Cerebellar cortex (tissue), 1 donor: Measurements from ENCODE around the gene PQBP1.
"Not testable (repeated sequence)": the region's sequence is repeated elsewhere in the genome, so short reads cannot be mapped to it uniquely, and the experiment has no call there.

ENCODE experiments used
- DNase-seq: peaks from one replicate; pipeline ENCODE4 v3.0.0-alpha.2; 2015; ENCODE audit warnings: low spot score

PQBP1 gene, protein sequence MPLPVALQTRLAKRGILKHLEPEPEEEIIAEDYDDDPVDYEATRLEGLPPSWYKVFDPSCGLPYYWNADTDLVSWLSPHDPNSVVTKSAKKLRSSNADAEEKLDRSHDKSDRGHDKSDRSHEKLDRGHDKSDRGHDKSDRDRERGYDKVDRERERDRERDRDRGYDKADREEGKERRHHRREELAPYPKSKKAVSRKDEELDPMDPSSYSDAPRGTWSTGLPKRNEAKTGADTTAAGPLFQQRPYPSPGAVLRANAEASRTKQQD

DNA sequence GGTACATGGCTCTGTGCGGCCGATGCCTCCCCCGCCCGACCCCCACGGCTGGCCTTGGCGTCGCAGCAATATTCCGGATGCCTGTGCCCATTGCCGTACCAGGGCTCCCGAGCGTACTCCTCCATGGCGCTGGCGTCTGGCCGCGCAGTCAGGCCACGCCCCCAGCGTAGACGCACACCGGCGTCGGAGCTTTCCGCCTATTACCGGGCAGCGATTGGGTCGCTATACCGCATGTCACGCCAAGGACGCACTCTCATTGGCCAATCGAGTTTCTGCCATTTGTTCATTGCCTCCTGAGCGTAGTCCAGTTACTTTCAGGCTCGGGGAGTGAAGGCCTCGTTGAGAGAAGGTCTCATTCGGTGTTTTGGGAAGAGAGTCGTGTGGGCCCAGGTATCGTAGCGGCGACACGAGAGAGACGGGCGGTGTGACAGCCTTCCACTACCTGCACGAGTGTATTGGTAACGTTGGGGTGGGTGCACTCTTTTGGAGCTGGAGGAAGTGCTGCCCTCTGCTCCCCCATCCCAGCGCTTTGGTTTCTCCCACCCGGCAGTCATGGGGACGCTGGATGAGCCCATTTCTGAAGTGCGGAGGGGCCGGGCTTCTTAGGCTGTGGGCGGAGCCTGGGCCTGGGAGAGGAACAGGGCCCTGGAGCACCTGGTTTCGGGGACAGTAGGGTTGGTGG, at the start of gene PQBP1, which contains the start of gene TIMM17B:
TSS of gene PQBP1 (plus strand) at position 306 of the 682 bp plus-strand sequence. CDS start 580 bp downstream, outside the sequence.
TSS of gene TIMM17B (minus strand) at position 144 of the 682 bp plus-strand sequence. CDS start at position 125, 19 bp downstream.
- peak; percentile 96 for DNase-seq

DNA sequence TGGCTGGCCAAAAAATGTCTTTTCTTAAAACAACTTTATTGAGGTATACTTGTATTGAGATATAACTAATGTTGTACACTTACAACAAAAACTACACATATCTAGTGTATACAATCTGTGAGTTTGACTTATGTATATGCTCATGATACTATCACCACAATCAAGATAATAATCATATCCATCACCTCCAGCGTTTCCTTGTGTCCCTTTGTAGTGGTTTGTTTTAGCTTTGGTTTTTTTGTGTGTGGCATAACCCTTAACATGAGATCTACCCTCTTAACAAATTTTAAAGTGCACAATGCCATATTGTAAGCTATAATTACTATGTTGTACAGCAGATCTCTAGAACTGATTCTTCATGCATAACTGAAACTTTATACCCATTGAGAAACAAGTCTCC, 48.9 kb upstream of the PQBP1 start:
- no peak for DNase-seq

DNA sequence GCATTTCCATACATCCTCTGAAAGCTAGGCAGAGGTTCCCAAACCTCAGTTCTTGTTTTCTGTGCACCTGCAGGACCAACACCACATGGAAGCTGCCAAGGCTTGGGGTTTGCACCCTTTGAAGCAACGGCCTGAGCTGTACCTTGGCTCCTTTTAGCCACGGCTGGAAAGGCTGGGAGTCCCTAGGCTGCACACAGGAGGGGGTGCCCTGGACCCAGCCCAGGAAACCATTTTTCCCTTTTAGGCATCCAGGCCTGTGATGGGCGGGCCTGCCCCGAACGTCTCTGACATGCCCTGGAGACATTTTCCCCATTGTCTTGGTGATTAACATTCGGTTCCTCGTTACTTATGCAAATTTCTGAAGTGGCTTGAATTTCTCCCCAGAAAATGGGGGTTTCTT, 44.9 kb upstream of the PQBP1 start:
- no peak for DNase-seq

DNA sequence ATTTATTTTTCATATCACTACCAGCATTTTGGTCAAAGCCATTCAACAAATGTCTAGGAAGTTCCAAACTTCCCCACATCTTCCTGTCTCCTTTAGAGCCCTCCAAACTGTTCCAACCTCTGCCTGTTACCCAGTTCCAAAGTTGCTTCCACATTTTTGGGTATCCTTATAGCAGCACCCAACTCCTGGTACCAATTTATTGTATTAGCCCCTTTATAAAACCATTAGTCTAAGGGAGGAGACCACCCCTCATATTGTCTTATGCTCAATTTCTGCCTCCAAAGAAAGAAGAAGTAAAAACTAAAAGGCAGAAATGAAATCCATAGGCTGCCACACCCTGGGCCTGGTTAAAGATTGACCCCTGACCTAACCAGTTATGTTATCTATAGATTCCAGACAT, 44.2 kb upstream of the PQBP1 start:
- not testable (repeated sequence) for DNase-seq

DNA sequence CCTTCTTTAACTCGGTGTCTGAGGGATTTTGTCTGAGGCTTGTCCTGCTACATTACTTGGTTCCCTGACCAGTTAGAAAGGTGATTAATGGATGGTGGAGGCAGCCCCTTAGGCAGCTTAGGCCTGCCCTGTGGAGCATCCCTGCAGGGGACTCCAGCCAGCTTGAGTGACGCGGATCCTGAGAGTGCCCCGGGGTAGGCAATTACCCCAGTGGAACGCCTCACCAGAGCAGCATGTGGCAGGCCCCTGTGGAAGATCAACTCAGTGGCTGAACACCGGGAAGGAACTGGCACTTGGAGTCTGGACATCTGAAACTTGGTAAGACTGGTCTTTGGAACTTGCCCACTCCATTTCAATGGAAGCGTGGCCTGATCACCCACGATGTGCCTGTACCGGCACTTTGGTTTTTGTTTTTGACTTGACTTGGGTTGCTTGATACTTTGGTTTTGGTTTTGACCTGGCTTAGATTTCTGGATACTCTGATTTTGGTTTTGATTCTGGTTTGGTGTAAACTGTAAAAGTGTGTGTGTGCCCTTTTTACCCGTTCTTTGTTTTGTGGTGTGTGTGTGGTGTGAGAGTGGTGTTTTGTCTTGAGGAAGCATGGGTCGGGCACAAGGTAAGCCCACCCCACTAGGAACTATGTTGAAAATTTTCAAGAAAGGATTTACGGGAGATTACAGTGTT, 43.5 kb upstream of the PQBP1 start:
- DNase-seq: not testable (repeated sequence)

DNA sequence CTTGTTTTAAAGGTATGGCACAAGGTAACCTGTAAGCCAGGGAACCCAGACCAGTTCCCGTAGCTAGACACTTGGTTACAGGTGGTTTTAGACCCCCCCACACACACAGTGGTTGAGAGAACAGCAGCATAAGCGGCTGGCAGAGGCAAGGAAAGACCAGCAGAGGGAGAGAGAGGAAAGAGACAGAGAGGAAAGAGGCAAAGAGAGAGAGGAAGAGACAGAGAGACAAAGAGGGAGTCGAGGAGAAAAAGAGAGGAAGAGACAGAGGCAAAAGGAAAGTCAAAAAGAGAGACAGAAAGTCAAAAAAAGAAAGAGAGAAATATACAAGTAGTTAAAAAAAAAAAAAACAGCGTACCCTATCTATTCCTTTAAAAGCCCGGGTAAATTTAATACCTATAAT, 42.8 kb upstream of the PQBP1 start:
- no peak for DNase-seq

DNA sequence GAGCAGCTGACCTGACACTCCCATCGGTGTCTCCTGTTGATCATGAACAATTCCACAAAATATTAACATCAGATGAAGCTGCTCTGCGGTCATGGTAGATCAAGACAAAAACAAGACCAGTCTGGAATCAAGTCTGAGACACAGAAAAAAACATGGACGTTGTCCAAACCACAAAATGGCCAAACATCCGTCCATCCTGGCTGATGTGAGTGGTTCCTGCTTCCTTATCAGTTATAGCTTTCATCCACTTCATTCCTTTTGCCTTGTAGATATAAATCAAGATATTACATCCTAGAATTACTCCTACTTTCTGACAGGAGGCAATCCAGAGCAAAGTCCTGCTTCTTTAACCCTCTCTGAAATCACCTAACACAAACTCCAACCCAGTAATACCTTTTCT, 33.5 kb upstream of the PQBP1 start:
- no peak for DNase-seq

DNA sequence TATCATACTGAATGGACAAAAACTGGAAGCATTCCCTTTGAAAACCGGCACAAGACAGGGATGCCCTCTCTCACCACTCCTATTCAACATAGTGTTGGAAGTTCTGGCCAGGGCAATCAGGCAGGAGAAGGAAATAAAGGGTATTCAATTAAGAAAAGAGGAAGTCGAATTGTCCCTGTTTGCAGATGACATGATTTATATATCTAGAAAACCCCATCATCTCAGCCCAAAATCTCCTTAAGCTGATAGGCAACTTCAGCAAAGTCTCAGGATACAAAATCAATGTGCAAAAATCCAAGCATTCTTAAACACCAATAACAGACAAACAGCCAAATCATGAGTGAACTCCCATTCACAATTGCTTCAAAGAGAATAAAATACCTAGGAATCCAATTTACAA, 25.7 kb upstream of the PQBP1 start:
- DNase-seq: not testable (repeated sequence)

DNA sequence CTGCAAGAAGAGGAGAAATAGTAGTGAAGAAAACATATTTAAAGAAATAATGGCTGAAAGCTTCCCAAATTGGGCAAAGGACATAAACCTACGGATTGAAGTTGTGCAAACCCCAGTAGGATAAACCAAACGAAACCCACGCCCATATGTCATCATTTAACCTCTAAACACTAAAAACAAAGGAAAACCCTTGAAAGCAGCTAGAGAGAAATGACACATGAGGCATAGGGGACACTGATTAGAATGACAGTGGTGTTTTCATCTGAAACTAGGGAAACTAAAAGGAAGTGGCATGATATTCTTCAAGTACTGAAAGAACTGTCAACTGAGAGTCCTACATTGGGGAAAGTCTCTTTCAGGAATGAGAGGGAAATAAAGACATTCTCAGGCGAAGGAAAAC, 20.8 kb upstream of the PQBP1 start:
- not testable (repeated sequence) for DNase-seq

DNA sequence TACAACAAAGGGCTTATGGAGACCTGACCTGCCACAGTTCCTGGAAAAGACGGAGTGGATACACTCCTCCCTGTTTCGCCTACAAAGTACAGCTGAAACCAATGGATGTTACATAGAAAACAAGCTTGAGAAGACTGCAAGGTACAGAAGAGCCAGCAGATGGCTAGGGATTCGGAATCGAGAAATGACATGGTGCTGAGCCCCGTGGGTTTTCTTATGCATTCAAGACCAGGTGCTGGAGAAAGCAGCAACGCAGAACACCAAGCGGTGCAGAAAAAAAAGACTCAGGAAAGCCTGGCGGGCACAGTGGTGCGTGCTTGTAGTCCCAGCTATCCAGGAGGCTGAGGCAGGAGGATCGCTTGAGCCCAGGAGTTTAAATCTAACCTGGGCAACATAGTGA, 14.0 kb upstream of the PQBP1 start:
- DNase-seq: peak; percentile 6

DNA sequence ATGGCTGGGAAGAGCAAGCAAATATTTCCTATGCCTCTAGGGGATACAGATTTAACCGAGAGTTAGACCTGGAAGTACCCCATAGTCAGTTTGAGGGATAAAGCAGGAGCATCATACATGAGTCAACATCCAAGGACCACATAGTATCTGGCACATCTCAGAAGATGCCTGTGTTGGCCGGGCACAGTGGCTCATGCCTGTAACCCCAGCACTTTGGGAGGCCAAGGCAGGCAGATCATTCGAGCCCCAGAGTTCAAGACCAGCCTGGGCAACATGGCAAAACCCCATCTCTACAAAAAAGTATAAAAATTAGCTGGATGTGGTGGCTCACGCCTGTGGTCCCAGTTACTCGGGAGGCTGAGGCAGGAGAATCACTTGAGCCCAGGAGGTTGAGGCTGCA, 11.1 kb upstream of the PQBP1 start:
- DNase-seq: not testable (repeated sequence)

DNA sequence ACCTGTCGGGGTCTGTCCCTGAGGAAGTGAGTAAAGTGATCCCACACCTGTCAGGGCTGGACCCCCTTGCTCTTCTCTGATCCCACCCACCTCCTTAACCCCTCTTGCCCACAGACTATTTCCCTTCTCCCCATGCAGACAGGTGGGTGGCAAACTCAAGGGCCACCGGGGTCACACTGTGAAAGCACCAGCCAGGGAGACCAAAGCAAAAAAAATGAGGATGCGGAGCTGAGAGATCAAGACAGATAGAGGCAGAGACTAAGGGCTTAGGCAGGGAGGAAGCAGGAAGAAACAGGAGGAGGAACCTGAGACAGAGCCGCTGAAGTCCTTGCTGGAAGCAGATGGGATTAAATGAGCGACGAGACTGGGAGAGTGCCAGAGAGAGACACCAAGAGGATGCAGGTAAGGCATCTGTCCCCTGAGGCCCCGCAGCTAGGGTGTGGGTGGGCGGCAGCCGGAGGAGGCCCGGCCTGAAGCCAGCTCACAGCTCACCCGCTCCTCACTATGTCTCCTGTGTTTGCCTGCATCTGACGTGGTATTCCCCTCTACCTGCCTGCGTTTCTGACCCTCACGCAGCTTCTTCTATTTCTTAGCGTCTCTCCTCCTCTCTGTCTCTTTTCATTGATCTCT, 7.3 kb upstream of the PQBP1 start:
- DNase-seq: peak; percentile 31

DNA sequence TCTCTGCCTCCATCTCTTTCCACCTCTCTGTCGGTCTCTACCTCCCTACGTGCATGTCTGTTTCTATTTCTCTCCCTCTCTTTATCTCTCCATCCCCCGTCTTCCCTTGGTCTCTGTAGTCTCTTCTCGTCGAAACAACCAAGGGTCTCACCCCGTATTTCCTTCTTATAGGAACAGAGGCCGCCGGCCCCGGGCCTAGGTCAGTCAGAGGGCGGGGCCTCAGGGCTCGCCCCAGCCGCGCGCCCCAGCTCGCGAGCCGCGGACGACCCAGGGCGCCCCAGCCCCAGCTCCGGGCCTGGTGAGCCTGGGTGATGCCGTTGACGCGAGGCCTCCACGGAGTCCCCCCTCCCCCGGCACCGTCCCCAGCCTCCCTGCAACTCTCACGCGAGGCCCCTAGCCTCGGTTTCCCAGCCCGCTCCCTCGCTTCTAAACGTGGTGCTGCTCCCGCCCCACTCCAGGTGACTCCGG, 6.8 kb upstream of the PQBP1 start:
- peak; percentile 27 for DNase-seq

DNA sequence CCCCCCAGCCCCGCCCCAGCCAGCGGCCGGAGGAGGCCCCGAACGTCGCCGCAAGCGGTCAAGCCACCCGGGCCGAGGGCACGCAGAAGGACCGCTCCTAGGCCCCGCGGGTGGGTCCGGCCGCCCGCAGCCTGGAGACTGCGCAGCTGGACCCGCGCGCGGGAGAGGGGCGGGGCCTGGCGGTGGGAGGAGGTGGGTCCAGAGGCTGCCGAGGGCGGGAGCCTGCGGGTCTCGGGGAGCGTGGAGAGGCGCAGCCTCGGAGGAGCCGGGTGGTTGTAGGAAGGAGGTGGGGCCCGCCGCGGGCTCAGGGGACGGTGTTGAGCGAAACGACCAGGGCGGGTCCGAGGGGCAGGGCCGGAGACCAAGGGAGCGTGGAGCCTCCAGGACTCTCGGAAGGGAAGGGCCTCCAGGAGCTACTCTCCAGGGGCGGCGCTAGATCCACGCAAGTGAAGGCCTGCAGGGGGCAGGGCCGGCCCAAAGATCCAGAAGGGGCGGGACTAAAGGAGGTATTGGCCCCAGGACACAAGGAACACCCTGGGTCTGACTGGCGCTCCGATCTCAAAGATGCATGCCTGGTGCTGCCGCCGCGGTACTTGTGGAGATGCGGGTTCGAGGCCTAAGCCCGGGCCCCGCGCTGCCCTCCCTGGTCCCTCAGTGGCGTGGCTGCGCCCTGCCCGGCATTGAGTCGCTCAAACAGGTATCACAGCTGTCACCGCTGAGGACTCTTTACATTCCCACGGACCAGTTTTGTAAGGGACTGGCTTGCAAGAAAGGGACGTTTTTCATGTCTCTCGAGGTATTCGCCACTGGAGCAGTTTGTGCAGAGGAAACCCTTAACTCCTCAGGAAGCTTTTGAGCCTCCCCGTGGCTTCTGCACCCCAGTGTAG, 6.1 kb upstream of the PQBP1 start:
- DNase-seq: peak; percentile 88

DNA sequence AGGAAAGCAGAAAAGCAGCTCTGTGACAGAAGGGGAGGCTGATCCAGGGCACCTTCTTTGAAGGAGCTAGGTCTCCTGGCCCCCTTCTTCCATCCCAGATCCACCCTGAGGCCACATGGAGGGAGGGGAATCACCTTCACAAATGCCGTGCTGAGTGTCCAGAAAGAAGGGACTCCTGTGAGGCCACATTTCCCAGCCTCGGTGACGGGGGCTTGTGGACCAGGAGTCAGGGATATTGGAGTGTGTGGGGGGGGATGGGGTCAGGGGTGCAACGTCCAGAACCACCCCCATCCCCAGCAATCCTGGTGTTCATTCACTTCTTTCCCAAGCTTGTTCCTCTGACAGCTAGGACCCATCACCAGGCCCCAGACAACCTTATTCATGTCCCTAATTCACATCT, 4.8 kb upstream of the PQBP1 start:
- DNase-seq: no peak

DNA sequence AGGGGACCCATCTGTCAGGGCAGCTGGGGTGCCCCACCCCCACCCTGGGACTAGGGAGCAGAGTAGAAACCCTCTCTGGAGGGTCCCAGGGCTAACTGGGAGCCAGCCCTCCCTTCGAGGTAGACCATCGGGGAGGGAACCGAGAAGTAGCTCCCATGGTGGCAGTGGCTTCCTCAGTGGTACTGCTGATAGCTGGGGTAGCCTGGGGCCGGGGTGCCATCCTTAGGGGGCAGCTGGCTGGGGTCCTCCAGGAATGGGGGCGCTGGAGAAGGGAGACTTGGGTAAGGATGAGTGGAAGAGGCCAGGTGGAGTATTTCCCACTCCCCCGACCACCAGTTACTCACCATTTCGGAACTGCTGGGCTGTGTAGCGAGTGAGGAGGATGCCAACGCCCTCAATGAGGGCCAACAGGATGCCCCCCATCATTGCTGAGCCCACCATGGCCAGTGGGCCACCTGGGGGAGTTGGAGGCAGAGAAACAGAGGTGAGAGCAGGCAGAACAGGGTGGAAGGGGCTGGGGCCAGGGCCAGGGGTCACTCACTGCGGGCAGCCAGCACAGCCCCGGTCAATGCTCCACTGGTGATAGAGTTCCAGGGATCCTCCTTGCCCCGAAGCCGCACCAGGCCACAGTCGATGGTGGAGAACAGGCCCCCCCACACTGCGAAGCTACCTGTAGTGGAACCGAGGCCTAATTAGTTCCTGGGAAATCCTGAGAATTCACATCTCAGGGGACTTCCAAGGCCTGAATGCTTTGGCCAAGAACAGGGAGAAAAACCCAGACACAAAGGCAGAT, 4.0 kb upstream of the PQBP1 start:
- no peak for DNase-seq

DNA sequence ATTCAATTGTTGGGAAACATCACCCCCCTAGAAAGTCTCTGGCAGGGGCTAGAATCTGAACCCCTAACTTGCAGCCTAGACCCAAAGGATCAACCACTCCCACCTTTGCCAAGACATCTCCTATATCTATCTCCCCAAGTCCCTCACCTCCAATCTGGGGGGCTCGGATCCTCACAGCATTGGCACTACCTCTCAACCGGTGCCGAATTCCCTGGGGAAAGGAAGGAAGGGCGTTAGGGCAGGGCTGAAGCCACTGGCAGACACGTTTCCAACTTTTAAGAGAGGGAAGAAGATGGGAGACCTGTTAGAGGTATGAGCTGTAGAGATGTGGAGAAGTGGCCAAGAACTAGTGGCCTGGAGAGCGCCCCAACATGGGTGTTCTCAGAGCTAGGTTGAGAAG, 2.8 kb upstream of the PQBP1 start:
- no peak for DNase-seq

DNA sequence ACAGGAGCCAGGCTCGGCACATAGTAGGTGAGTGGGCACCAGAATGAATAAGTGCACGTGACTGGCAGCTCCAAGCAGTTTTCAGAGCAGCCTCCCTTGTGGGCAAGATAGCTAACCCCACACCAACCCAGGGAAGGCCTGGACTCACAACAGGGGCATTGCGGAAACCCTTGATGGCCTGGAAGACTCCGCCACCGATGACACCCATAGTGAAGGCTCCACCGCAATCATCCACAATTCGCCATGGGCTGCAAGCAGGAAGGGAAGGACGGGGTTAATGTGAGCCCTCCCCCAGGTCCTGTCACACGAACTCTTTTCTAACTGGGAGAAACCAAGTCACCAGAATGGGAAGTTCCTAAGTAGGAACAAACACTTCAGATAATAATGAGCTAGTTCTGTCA, 1.1 kb upstream of the PQBP1 start:
- peak; percentile 47 for DNase-seq

DNA sequence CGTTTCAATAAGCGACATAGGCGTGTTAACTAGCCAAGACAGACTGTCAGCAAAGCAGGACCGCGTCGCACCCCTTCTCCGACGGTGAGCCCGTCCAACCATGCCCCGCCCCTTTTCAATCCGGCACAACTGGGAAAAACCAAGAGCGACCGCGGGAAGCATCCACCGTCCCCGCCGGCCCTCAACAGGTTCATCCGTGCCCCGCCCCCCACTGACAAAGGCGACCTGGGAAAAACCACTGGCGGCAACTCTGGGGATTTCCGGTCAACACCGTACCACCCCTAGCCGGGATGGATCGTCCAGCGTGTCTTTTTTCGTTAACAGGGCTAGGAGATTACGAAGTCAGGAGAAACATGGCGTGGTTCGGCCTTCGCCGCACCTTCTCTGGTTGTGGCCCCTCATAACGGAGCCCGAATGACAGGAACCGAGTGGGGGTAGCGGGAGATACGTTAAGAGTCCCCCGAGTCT, 539 bp upstream of the PQBP1 start:
- DNase-seq: peak; percentile 72

DNA sequence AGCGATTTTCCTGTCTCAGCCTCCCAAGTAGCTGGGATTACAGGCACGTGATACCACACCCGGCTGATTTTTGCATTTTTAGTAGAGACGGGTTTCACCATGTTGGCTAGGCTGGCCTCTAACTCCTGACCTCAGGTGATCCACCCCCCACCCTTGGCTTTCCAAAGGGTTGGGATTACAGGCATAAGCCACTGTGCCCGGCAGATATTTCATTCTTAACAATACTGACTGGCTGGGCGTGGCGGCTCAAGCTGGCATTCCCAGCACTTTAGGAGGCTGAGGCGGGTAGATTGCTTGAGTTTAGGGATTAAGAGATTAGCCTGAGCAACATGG, 1.3 kb downstream of the PQBP1 start:
- DNase-seq: no peak

DNA sequence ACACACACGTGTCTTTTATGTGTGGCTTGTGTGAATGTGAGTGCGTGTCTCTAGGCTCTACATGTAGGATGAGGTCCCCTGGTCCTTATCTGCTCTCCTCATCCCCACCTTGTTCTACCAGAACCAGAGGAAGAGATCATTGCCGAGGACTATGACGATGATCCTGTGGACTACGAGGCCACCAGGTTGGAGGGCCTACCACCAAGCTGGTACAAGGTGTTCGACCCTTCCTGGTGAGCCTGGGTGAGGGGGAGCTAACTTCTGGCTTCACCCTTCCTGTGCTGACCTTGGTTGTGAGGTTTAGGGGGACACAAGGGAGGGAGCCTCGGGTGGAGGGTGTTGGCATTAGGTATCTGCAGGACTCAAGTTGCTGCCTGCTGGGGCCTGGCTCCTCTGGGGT, 3.3 kb downstream of the PQBP1 start:
- no peak for DNase-seq
